GM23338 (cell line): ENCODE measurements around the gene ANKRD11. TPM values are rescaled to one million over a fixed set of nuclear protein-coding genes. Genes with fewer than 3 reads are reported as not detected.

ENCODE experiments used
- ATAC-seq: fragments of 200-7000 bp; cut with Tn5 transposase; 3 replicates; pipeline ENCODE4 v1.9.1; 2020
- DNase-seq: peaks from one replicate; pipeline ENCODE4 v3.0.0-alpha.2; 2015; ENCODE audit warnings: low spot score
- H2AFZ ChIP-seq: fragments of 200-600 bp; sonication (generic); 2 replicates; pipeline ENCODE4 v1.8.0; 2016; ENCODE audit warnings: antibody characterized with exemption, mild to moderate bottlenecking, moderate library complexity
- H3F3A ChIP-seq: fragments of 200-600 bp; sonication (generic); replicated peaks from 2 replicates; pipeline ENCODE4 v1.8.0; 2017; ENCODE audit warnings: antibody characterized with exemption, mixed run types, low read depth
- H3K27ac ChIP-seq: fragments of 200-600 bp; sonication (generic); 2 replicates; pipeline ENCODE4 v1.6.1; 2016; ENCODE audit warnings: low read depth
- H3K27me3 ChIP-seq: fragments of 200-600 bp; sonication (generic); 2 replicates; pipeline ENCODE4 v1.8.0; 2016; ENCODE audit warnings: mild to moderate bottlenecking, mixed run types, moderate library complexity; ENCODE audit not compliant: insufficient read depth
- H3K36me3 ChIP-seq: fragments of 200-600 bp; sonication (generic); 2 replicates; pipeline ENCODE4 v1.8.0; 2016; ENCODE audit warnings: mild to moderate bottlenecking; ENCODE audit not compliant: insufficient read depth
- H3K4me1 ChIP-seq: fragments of 200-600 bp; sonication (generic); 2 replicates; pipeline ENCODE4 v1.8.0; 2016; ENCODE audit warnings: mild to moderate bottlenecking, moderate library complexity; ENCODE audit not compliant: insufficient read depth
- H3K4me2 ChIP-seq: fragments of 200-600 bp; sonication (generic); 2 replicates; pipeline ENCODE4 v1.7.1; 2017; ENCODE audit warnings: mixed run types
- H3K4me3 ChIP-seq: fragments of 200-600 bp; sonication (generic); 2 replicates; pipeline ENCODE4 v1.6.1; 2016; ENCODE audit warnings: mixed run types
- H3K79me2 ChIP-seq: fragments of 200-600 bp; sonication (generic); replicated peaks from 2 replicates; pipeline ENCODE4 v1.8.0; 2017; ENCODE audit warnings: mild to moderate bottlenecking; ENCODE audit not compliant: insufficient read depth
- H3K9me2 ChIP-seq: fragments of 200-600 bp; sonication (generic); 2 replicates; pipeline ENCODE4 v1.8.0; 2017; ENCODE audit not compliant: insufficient read depth
- H4K20me1 ChIP-seq: fragments of 200-600 bp; sonication (generic); replicated peaks from 2 replicates; pipeline ENCODE4 v1.8.0; 2017; ENCODE audit warnings: mild to moderate bottlenecking; ENCODE audit not compliant: insufficient read depth
- H3K27ac Mint-ChIP-seq: 2 replicates; pipeline ENCODE4 v1.8.0; 2020; ENCODE audit warnings: inconsistent platforms, mild to moderate bottlenecking, moderate library complexity, mixed read lengths
- H3K27me3 Mint-ChIP-seq: 3 replicates; pipeline ENCODE4 v1.8.0; 2022; ENCODE audit warnings: low read depth, mild to moderate bottlenecking, moderate library complexity, mixed read lengths, inconsistent platforms; ENCODE audit not compliant: insufficient read depth, poor library complexity
- H3K36me3 Mint-ChIP-seq: 3 replicates; pipeline ENCODE4 v1.8.0; 2021; ENCODE audit warnings: low read depth, mild to moderate bottlenecking, inconsistent platforms, moderate library complexity, mixed read lengths
- H3K4me1 Mint-ChIP-seq: 3 replicates; pipeline ENCODE4 v1.8.0; 2020; ENCODE audit warnings: mild to moderate bottlenecking, inconsistent platforms, mixed read lengths
- H3K4me3 Mint-ChIP-seq: 3 replicates; pipeline ENCODE4 v1.8.0; 2021; ENCODE audit warnings: moderate library complexity, mild to moderate bottlenecking, inconsistent platforms, mixed read lengths
- H3K9me3 Mint-ChIP-seq: 3 replicates; pipeline ENCODE4 v1.8.0; 2020; ENCODE audit warnings: moderate library complexity, mild to moderate bottlenecking, inconsistent platforms, mixed read lengths
- CREB1 ChIP-seq: fragments of 250-450 bp; sonication (Bioruptor Pico); IDR thresholded peaks from 2 replicates; pipeline ENCODE4 v1.5.0; 2020; ENCODE audit warnings: low read depth, mild to moderate bottlenecking, moderate library complexity
- EZH2 ChIP-seq: fragments of 200-600 bp; sonication (generic); IDR thresholded peaks from one replicate; pipeline ENCODE4 v1.8.0; 2017; ENCODE audit warnings: antibody characterized with exemption, mild to moderate bottlenecking, low read depth; ENCODE audit not compliant: unreplicated experiment
- EZH2phosphoT487 ChIP-seq: fragments of 200-600 bp; sonication (generic); IDR thresholded peaks from one replicate; pipeline ENCODE4 v1.8.1; 2018; ENCODE audit warnings: antibody characterized with exemption; ENCODE audit not compliant: unreplicated experiment
- JUNB ChIP-seq: IDR thresholded peaks from one replicate; pipeline ENCODE4 v1.6.1; 2016; ENCODE audit warnings: antibody characterized with exemption; ENCODE audit not compliant: unreplicated experiment
- NANOG ChIP-seq: IDR thresholded peaks from 2 replicates; pipeline ENCODE4 v1.6.1; 2016; ENCODE audit warnings: antibody characterized with exemption, borderline replicate concordance
- POLR2AphosphoS5 ChIP-seq: IDR thresholded peaks from 2 replicates; pipeline ENCODE4 v1.6.1; 2016; ENCODE audit warnings: antibody characterized with exemption, low read depth
- STAT1 ChIP-seq: IDR thresholded peaks from one replicate; pipeline ENCODE4 v1.6.1; 2016; ENCODE audit warnings: antibody characterized with exemption; ENCODE audit not compliant: unreplicated experiment
- ZNF114 ChIP-seq: fragments of 250-450 bp; sonication (Bioruptor Pico); IDR thresholded peaks from 2 replicates; pipeline ENCODE4 v1.5.0; 2020; ENCODE audit warnings: mild to moderate bottlenecking, moderate library complexity
- ZNF331 ChIP-seq: fragments of 250-450 bp; sonication (Bioruptor Pico); IDR thresholded peaks from 2 replicates; pipeline ENCODE4 v1.5.0; 2020; ENCODE audit warnings: low read depth, mild to moderate bottlenecking, moderate library complexity
- ZNF462 ChIP-seq: fragments of 250-450 bp; sonication (Bioruptor Pico); IDR thresholded peaks from 2 replicates; pipeline ENCODE4 v1.5.0; 2020; ENCODE audit warnings: mild to moderate bottlenecking, moderate library complexity
- polyA plus RNA-seq: library from polyadenylated mRNA; unstranded; fragments of >200 nt; fragmentation: Nextera tagmentation; extraction: Ambion mirVana; gene quantifications from 2 replicates; pipeline ENCODE4 v1.2.1, GENCODE V29; 2016
- total RNA-seq: library from RNA; depleted of rRNA; stranded (reverse); fragments of >200 nt; shearing (Covaris generic); gene quantifications from 2 replicates; pipeline ENCODE4 v1.2.3, GENCODE V29; 2014
- TF ChIP-seq, protein P1 (sequence below), 2 experiments: fragments of 200-600 bp in 1 of 2; sonication (generic) in 1 of 2; conservative IDR thresholded peaks; 2 replicates each; pipeline versions ENCODE4 v1.5.1 to v1.6.1; 2016 to 2017; ENCODE audit warnings: antibody characterized with exemption in 2 of 2, low read depth in 2 of 2, mild to moderate bottlenecking in 2 of 2, moderate library complexity in 1 of 2
- TF ChIP-seq, protein P2 (sequence below): IDR thresholded peaks from 2 replicates; pipeline ENCODE4 v1.6.1; 2016; ENCODE audit warnings: antibody characterized with exemption
- TF ChIP-seq, protein P3 (sequence below): IDR thresholded peaks from one replicate; pipeline ENCODE4 v1.6.1; 2018; ENCODE audit warnings: antibody characterized with exemption; ENCODE audit not compliant: unreplicated experiment

Gene ANKRD11
- total and polyA plus RNA-seq, 2 experiments from 2014 or later: 130 to 159 TPM

- Mint-ChIP-seq H3K9me3 (no peaks in the 10 kb centered on the region), H3K4me1 (peaks cover 49% of the 10 kb centered on the region), H3K4me3 (no peak overlapping the region), H3K36me3 (peaks cover 27% of the 10 kb centered on the region), H3K27ac (peak overlapping the region; percentile 42; the same call in 1 of the 2 replicates), H3K27me3 (peaks cover 17% of the 10 kb centered on the region)
- ATAC-seq: no peak
- Histone ChIP-seq H2AFZ (no peak overlapping the region), H3K4me3 (no peak overlapping the region), H3K4me2 (no peak overlapping the region), H3K27me3 (no peaks in the 10 kb centered on the region), H3K36me3 (no peaks in the 10 kb centered on the region), H3K27ac (peak overlapping the region; percentile 52; the same call in 1 of the 2 replicates), H3F3A (peaks cover 3% of the 10 kb centered on the region; the same call in 1 of the 2 replicates), H3K4me1 (peaks cover 37% of the 10 kb centered on the region), H3K9me2 (no peaks in the 10 kb centered on the region), H3K79me2 (peaks cover 93% of the 10 kb centered on the region), H4K20me1 (peaks cover 85% of the 10 kb centered on the region)
- TF ChIP-seq EZH2: no peak
- TF ChIP-seq EZH2phosphoT487: no peak
- TF ChIP-seq NANOG: no peak
- TF ChIP-seq ZNF462 (CRISPR knock-in tag): no peak
- TF ChIP-seq JUNB: no peak
- TF ChIP-seq, protein P1, sequence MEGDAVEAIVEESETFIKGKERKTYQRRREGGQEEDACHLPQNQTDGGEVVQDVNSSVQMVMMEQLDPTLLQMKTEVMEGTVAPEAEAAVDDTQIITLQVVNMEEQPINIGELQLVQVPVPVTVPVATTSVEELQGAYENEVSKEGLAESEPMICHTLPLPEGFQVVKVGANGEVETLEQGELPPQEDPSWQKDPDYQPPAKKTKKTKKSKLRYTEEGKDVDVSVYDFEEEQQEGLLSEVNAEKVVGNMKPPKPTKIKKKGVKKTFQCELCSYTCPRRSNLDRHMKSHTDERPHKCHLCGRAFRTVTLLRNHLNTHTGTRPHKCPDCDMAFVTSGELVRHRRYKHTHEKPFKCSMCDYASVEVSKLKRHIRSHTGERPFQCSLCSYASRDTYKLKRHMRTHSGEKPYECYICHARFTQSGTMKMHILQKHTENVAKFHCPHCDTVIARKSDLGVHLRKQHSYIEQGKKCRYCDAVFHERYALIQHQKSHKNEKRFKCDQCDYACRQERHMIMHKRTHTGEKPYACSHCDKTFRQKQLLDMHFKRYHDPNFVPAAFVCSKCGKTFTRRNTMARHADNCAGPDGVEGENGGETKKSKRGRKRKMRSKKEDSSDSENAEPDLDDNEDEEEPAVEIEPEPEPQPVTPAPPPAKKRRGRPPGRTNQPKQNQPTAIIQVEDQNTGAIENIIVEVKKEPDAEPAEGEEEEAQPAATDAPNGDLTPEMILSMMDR (conservative IDR thresholded peaks at IDR 0.05; ENCODE audit: low read depth in 2 of 2): no peak
- TF ChIP-seq, protein P2, sequence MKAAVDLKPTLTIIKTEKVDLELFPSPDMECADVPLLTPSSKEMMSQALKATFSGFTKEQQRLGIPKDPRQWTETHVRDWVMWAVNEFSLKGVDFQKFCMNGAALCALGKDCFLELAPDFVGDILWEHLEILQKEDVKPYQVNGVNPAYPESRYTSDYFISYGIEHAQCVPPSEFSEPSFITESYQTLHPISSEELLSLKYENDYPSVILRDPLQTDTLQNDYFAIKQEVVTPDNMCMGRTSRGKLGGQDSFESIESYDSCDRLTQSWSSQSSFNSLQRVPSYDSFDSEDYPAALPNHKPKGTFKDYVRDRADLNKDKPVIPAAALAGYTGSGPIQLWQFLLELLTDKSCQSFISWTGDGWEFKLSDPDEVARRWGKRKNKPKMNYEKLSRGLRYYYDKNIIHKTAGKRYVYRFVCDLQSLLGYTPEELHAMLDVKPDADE: no peak
- no peak for TF ChIP-seq CREB1 (CRISPR knock-in tag)
- no peak for TF ChIP-seq POLR2AphosphoS5
- no peak for TF ChIP-seq ZNF114 (CRISPR knock-in tag)
- no peak for TF ChIP-seq ZNF331 (CRISPR knock-in tag)
- TF ChIP-seq, protein P3, sequence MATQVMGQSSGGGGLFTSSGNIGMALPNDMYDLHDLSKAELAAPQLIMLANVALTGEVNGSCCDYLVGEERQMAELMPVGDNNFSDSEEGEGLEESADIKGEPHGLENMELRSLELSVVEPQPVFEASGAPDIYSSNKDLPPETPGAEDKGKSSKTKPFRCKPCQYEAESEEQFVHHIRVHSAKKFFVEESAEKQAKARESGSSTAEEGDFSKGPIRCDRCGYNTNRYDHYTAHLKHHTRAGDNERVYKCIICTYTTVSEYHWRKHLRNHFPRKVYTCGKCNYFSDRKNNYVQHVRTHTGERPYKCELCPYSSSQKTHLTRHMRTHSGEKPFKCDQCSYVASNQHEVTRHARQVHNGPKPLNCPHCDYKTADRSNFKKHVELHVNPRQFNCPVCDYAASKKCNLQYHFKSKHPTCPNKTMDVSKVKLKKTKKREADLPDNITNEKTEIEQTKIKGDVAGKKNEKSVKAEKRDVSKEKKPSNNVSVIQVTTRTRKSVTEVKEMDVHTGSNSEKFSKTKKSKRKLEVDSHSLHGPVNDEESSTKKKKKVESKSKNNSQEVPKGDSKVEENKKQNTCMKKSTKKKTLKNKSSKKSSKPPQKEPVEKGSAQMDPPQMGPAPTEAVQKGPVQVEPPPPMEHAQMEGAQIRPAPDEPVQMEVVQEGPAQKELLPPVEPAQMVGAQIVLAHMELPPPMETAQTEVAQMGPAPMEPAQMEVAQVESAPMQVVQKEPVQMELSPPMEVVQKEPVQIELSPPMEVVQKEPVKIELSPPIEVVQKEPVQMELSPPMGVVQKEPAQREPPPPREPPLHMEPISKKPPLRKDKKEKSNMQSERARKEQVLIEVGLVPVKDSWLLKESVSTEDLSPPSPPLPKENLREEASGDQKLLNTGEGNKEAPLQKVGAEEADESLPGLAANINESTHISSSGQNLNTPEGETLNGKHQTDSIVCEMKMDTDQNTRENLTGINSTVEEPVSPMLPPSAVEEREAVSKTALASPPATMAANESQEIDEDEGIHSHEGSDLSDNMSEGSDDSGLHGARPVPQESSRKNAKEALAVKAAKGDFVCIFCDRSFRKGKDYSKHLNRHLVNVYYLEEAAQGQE: no peak
- TF ChIP-seq STAT1: no peak
- no peak for DNase-seq
These were observed 73.0 kb downstream of the ANKRD11 start for GRCh38 chr16:89417352-89417751.
